Measurements from ENCODE around the gene ELMOD1. TPM values are rescaled to one million over a fixed set of nuclear protein-coding genes. Genes with fewer than 3 reads are reported as not detected.
"Not testable (repeated sequence)": the region's sequence is repeated elsewhere in the genome, so short reads cannot be mapped to it uniquely, and the experiment has no call there.

The ELMOD1 gene
- total RNA-seq, 1 donor from 2014 or later: 2.3 TPM

DNA sequence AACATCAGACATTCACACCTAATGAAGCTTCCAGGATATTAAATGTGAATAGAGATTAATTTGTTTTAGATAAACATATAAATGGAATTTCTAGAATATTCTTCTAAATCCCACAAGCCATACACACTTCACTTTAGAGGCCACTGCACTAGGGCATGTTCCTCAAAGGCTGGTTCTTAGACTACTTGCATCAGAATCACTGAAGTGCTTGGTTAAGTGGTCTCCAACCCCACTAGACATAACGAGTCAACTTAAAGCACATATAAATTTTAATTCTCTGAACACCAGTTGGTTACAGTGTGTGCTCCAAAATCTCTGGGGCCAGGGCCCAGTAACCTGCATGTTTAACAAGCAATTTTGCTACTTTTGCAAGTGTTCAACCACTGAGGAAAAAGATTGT, 17.5 kb upstream of the ELMOD1 start:
- H3K27me3 ChIP-seq (ENCODE audit: low read depth): peaks cover 30% of the 10 kb centered on the region
- DNase-seq: no peak
- TF ChIP-seq, protein P1, sequence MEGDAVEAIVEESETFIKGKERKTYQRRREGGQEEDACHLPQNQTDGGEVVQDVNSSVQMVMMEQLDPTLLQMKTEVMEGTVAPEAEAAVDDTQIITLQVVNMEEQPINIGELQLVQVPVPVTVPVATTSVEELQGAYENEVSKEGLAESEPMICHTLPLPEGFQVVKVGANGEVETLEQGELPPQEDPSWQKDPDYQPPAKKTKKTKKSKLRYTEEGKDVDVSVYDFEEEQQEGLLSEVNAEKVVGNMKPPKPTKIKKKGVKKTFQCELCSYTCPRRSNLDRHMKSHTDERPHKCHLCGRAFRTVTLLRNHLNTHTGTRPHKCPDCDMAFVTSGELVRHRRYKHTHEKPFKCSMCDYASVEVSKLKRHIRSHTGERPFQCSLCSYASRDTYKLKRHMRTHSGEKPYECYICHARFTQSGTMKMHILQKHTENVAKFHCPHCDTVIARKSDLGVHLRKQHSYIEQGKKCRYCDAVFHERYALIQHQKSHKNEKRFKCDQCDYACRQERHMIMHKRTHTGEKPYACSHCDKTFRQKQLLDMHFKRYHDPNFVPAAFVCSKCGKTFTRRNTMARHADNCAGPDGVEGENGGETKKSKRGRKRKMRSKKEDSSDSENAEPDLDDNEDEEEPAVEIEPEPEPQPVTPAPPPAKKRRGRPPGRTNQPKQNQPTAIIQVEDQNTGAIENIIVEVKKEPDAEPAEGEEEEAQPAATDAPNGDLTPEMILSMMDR (IDR thresholded peaks at IDR 0.05; ENCODE audit: borderline replicate concordance): no peak
- H3K36me3 ChIP-seq: no peaks in the 10 kb centered on the region
- no peaks in the 10 kb centered on the region for H3K4me1 ChIP-seq
- intact Hi-C loops (cut with micrococcal nuclease): loop anchor here (10.0 kb wide), 1 partner anchor 201 kb away; no protein-coding TSS in a partner anchor
- H3K27ac ChIP-seq (replicated peaks): no peak overlapping the region
- H3K9me3 ChIP-seq (replicated peaks): no peaks in the 10 kb centered on the region
- no peak overlapping the region for H3K4me3 ChIP-seq

DNA sequence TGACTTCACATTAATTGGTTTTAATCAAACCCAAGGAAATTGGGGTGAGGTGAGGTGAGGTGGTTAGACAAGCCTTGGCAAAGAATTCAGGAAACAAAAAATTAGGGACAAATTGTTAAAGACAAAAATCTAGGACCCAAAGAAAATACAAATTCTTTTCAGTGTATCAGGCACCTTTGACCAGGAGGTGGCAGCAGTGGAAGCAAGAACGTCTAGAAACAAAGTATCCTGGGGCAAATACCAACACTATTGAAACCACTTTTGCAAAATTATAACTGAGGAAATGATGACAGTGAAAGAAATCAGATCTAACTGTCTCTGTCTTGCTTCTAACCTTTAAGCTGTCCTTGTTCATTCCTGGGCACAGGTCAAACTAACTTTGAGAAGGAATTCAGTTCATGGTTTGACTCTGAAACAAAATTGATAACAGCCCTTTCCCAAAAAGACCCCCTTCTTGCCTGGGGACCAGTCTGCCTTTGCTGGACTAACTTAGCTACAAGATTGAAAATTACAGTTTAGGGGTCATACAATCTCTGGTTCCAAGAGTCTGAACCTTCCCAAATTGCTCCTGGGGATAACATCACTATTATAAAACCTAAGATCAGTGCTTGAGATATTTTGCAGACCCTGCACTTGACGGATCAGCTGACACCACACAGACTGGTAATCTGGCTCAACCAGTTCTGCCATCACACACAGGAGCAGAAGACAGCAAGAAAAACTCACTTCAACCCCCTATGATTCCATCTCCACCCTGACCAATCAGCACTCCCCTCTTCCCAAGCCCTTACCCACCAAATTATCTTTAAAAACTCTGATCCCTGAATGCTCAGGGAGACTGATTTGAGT, 14.2 kb upstream of the ELMOD1 start:
- not testable (repeated sequence) for H3K4me1 ChIP-seq; H3K4me3 ChIP-seq; H3K9me3 ChIP-seq (replicated peaks); DNase-seq; H3K27me3 ChIP-seq (ENCODE audit: low read depth); H3K36me3 ChIP-seq; H3K27ac ChIP-seq (replicated peaks)
- intact Hi-C loops (cut with micrococcal nuclease): loop anchor here (5.0 to 10.0 kb wide), 2 partner anchors 116 to 198 kb away; no protein-coding TSS in a partner anchor
- TF ChIP-seq, protein P1 (IDR thresholded peaks at IDR 0.05; ENCODE audit: borderline replicate concordance): peak; percentile 78

DNA sequence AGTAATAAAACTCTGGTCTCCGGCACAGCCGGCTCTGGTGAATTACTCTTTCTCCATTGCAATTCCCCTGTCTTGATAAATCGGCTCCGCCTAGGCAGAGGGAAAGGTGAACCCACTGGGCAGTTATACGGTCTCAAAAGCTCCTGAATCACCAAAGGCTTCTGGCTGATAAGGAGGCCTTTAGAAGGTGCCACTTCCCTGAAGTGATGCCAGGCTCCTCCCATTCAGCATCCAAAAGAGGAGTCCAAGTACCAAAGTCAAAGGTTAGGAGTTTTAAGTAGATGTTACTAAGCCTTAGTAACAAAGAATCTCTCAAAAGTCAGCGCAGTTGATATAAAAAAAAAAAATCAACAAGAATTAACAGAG, 13.6 kb upstream of the ELMOD1 start:
- no peak overlapping the region for H3K27ac ChIP-seq (replicated peaks)
- TF ChIP-seq, protein P1 (IDR thresholded peaks at IDR 0.05; ENCODE audit: borderline replicate concordance): no peak
- no peaks in the 10 kb centered on the region for H3K9me3 ChIP-seq (replicated peaks)
- intact Hi-C loops (cut with micrococcal nuclease): loop anchor here (5.0 to 10.0 kb wide), 2 partner anchors 115 to 197 kb away; no protein-coding TSS in a partner anchor
- no peak overlapping the region for H3K4me3 ChIP-seq
- no peak for DNase-seq
- H3K36me3 ChIP-seq: no peaks in the 10 kb centered on the region
- no peaks in the 10 kb centered on the region for H3K4me1 ChIP-seq
- no peaks in the 10 kb centered on the region for H3K27me3 ChIP-seq (ENCODE audit: low read depth)

DNA sequence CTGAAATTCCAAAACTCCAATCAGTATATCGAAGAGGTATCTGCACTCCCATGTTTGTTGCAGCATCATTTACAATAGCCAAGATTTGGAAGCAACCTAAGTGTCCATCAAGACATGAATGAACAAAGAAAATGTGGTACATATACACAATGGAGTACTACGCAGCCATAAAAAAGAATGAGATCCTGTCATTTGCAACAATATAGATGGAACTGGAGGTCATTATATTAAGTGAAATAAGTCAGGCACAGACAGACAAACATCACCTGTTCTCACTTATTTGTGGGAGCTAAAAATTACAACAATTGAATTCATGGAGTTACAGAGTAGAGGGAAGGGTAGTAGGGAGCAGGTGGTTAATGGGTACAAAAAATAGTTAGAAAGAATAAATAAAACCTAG, 11.8 kb upstream of the ELMOD1 start:
- not testable (repeated sequence) for H3K9me3 ChIP-seq (replicated peaks); H3K27ac ChIP-seq (replicated peaks); H3K4me3 ChIP-seq; H3K4me1 ChIP-seq; H3K36me3 ChIP-seq; DNase-seq
- intact Hi-C loops (cut with micrococcal nuclease): loop anchor here (5.0 to 10.0 kb wide), 2 partner anchors 113 to 196 kb away; no protein-coding TSS in a partner anchor
- H3K27me3 ChIP-seq (ENCODE audit: low read depth): peaks cover 15% of the 10 kb centered on the region

DNA sequence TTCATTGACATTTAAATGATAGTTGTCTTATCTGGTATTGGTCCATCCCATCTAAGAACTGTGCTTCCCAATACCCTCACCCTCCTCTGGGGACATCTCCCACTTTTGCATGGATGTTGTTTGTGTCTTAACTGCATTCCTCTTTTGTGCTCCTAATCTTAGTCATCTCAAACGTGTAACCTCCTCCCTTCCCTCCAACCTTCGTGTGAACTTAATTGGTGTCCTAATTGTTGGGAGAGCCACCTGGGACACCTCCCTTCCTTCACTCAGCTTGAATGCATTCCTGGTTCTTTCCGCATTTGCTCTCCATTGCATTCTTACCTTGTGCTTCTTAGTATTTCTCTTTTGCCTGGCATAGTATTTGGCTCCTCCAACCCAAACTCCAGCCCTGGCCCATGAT, 9.8 kb upstream of the ELMOD1 start:
- Histone ChIP-seq H3K4me1 (no peaks in the 10 kb centered on the region), H3K27ac (replicated peaks) (no peak overlapping the region), H3K36me3 (no peaks in the 10 kb centered on the region), H3K4me3 (no peak overlapping the region), H3K27me3 (ENCODE audit: low read depth) (peaks cover 35% of the 10 kb centered on the region), H3K9me3 (replicated peaks) (no peaks in the 10 kb centered on the region)
- TF ChIP-seq, protein P1 (IDR thresholded peaks at IDR 0.05; ENCODE audit: borderline replicate concordance): no peak
- intact Hi-C loops (cut with micrococcal nuclease): no loop called here
- DNase-seq: no peak

DNA sequence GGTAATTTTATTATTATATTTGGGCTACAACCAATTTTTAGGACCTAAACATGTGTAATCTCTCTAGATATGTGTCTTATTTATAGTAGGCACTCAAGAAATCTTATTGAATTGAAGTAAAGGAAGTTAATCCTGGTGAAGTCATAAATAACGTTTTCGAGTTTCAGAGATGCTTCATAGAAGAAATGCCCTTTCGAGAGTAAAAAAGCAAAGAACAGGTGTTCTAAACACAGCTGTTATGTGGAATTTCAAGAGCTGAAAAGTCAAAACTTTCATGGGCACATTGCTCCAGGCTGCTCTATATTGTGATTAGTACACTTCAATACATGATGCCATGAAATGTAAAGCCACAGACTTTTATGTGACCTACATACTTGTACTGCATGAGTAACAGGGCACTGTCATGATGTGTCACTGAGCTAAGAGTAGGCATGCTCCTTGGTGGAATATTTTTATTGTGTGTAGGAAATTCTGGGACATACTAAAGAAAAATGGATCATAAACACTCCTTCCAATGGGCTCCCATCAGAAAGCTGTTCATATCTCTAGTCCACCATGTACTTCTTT, 7.2 kb upstream of the ELMOD1 start:
- no peaks in the 10 kb centered on the region for H3K4me1 ChIP-seq
- intact Hi-C loops (cut with micrococcal nuclease): no loop called here
- H3K9me3 ChIP-seq (replicated peaks): no peaks in the 10 kb centered on the region
- H3K27ac ChIP-seq (replicated peaks): no peak overlapping the region
- TF ChIP-seq, protein P1 (IDR thresholded peaks at IDR 0.05; ENCODE audit: borderline replicate concordance): no peak
- H3K4me3 ChIP-seq: no peak overlapping the region
- H3K36me3 ChIP-seq: no peaks in the 10 kb centered on the region
- DNase-seq: no peak
- H3K27me3 ChIP-seq (ENCODE audit: low read depth): peaks cover 61% of the 10 kb centered on the region
